ENCODE measurements around the gene HCAR3.
A peak's percentile ranks its signal among the peaks of the same experiment; 100 is the strongest.
"Not testable (repeated sequence)": the region's sequence is repeated elsewhere in the genome, so short reads cannot be mapped to it uniquely, and the experiment has no call there.

Gene HCAR3

DNA sequence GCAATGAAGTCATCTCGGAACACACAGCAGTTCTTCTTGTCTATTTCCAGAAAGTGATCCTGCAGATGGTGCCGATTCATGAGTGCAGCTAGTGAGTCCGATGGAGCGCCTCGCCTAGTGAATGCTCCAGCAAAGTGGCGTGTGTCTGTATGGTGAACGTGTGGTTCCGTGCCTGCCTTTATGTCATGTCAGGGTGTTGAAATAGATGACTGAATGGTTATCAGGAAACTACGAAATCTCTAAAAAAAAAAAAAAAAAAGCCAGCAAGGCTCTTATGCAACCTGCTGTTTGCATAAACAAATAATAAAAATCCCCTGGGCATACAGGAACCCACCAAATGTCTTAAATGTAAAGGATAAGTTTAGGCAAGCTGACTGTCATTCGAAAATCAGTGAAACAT, at the start of gene HCAR3:
TSS of gene HCAR3 (minus strand) at position 154 of the 400 bp plus-strand sequence. CDS start at position 80, 74 bp downstream.
- not testable (repeated sequence) for DNase-seq (ENCODE audit: low spot score)

DNA sequence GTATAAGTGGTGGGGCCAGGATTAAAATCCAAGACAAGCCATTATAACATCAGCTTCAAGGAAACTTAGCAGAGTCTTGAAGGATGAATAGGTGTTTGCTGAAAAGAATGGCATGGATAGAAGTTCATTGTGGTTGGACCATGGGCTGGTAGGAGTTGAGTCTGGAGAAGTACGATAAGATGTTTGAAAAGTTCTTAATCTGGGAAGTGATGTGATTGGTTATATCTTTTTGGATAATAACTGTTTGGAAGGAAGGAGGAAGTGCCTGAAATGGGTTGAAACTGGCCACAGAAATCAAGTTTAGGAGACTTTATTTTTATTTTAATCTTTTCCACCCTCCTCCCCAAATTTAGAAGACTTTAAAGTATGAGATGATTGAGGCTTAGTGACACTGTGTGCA, 41.0 kb upstream of the HCAR3 start:
- no peak for DNase-seq (ENCODE audit: low spot score)

DNA sequence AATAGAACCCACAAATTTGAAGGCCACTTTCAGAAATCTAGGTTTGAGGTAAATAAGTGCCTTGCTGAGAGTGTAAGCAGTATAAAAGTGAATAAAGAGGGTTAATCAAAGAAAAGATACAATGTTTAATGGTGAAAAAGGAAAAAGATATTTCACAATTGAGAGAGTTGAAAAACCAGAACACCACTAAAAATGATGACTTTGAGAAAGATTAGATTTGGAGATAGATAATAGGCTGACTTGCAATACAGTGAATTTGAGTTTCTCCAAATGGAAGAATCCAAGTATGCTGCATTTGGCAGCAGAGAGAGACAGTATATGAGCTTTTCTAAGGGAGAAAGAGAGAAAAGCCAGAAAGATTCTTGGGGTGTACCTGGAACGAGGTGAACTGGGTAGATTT, 38.2 kb upstream of the HCAR3 start:
- no peak for DNase-seq (ENCODE audit: low spot score)

DNA sequence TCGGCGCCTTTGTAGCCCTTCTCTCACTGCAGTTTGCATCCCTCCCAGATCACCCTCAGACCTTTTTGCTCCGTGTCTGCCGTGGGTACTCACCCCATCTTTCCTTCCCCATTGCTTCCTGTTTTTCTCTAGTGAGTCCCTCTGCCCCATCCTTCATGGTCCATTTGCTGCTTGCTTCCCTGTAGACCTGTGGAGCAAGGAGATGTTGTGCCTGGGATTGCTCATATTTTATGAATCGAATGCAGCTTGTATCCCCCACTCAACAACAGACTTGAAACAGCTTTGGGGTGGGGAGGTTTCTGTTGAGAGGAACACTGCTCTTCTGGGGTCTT, 36.7 kb upstream of the HCAR3 start:
- no peak for DNase-seq (ENCODE audit: low spot score)

DNA sequence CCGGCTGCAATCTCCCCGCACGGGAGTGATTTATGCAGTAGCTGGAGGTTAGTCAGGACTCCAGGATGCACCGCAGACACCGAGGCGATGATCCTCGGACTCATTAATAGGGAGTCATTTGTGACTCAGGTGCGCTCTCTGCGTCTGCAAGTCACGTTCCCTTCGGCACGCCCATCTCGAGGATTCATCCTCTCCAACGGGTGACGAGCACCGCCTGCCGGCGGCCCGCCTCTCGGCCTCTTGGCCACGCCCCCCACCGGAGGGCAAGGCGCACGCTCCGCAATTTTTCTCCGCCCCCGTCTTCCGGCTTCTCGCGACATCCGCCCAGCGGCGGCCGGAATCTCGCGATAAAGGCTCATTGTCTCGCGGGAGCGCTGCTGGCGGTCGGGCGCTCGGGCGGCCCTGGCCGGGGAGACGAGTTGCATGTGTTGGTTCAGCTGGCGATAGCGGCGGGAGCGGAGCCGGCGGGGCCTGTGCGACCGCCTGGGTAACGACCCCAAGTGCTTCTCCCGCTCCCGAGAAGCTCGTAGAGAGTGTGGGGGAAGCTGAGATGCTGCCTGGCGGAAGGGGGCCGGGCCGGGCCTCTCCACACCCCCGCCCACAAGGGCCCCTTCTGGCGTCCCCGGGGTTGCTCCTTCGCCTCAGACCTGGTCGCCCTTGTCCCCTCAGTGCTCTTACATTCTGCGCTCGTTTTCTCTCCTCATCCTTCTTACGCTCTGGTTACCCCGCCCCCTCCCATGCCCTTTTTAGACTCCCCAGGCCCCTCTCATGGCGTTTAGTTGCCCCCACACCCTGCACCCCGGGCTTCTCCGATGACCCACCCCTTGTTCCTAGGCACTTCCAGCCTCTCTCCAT, 36.1 kb upstream of the HCAR3 start, which contains the start of gene DENR:
TSS of gene DENR (plus strand) at position 361 of the 855 bp plus-strand sequence. CDS start 878 bp downstream, outside the sequence.
- DNase-seq (ENCODE audit: low spot score): peak; percentile 74

DNA sequence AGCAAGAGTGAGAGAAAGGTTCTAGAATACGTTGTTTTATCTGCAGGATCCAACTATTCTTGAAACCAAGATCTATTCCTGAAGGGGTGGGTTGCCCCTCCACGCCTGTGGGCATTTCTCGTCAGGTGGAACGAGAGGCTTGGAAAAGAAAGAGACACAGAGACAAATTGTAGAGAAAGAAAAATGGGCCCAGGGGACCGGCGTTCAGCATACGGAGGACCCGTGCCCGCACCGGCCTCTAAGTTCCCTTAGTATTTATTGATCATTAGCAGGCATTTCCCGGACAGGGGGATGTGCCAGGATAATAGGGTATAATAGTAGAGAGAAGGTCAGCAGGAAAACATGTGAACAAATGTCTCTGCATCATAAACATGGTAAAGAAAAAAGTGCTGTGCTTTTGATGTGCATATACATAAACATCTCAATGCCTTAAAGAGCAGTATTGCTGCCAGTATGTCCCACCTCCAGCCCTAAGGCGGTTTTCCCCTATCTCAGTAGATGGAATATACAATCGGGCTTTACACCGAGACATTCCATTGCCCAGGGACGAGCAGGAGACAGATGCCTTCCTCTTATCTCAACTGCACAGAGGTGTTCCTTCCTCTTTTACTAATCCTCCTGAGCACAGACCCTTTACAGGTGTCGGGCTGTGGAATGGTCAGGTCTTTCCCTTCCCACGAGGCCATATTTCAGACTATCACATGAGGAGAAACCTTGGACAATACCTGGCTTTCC, 34.3 kb upstream of the HCAR3 start:
- DNase-seq (ENCODE audit: low spot score): not testable (repeated sequence)

DNA sequence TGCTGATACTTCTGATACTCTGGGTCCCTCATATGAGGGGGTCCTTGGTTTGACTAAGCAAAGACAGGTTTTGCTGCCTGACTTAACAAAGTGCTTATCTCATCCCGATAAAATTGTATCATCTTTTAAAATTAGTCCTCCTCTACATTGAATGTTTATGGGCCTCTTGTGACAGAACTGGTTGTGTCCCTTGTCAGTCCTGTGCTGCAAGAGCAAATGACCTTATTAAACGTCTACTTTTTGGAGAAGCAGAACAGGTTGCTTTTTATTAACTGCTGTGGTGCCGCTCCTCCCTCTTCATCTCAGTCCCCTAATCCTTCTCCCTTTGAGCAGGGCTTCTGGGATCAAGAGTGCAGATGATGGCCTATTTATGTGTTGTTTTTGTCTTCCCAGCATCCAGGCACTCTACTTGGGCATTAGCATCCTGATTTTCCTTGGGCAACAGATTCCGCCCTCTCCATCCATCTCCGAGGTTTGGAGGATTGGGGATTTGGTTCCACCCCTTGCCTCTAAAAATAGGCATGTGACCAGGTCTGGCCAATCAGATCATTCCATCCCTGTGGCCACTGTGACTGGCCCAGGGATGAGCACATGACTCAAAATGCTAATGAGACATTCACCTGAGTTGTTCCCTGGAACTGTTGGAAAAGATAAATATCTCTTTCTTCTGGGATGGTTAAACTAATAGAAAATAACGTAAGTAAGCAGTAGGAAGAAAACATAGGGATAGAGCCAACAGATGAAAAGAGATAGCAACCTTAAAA, 33.1 kb upstream of the HCAR3 start:
- peak; percentile 47 for DNase-seq (ENCODE audit: low spot score)

DNA sequence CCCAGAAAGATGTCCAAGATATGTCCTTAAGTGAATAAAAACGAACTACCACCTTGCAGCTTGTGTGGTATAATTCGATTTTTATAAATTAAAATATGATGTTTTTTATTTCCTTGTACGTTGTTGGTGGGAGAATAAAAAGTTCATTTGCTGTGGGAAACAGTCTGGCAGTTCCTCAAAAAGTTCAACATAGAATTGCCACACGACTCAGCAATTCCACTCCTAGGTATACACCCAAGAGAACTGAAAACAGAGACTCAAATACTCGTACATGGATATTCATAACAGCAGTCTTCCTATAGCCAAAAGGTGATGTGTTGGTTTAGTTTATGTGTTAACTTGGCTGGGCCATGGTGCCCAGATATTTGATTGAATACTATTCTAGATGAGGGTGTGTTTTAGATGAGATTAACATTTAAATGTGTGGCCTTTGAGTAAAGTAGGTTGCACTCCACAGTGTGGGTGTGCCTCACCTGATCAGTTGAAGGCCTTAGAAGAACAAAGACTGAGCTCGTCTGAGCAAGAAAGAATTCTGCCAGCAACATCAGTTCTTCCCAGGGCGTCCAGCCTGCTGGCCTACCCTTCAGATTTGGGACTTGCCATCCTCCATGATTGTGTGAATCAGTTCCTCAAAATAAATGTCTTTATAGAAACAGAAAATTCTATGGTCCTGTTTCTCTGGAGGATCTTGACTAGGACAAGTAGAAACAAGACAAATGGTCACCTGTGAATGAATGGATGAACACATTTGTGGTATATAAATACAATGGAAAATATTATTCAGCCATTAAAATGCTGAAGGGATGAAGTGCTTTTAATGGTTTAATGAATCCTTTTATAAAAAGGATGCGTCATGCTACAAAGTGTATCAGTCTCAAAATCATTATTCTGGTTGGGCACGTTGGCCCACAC, 30.9 kb upstream of the HCAR3 start:
- no peak for DNase-seq (ENCODE audit: low spot score)

DNA sequence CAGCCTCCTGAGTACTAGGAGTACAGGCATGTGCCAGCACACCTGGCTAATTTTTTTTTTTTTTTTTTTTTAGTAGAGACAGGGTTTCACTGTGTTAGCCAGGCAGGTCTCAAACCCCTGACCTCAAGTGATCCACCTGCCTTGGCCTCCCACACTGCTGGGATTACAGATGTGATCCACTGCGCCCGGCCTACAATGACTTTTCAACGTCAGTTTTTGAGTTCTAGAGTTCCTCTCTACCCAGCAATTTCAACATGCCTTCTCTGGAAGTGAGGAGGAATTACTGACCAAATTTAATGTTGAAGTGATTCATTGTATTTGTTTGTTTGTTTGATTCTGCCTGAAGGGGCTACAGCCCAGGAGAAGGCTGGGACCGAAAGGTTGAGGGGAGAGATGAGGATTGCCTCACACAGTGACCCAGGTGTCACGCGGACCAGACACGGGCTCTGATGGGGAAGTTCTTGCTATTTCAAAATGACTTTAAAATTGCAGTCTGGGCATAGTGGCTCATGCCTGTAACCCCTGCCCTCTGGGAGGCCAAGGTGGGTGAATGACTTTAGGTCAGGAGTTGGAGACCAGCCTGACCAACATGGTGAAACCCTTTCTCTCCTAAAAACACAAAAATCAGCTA, 27.4 kb upstream of the HCAR3 start:
- no peak for DNase-seq (ENCODE audit: low spot score)

DNA sequence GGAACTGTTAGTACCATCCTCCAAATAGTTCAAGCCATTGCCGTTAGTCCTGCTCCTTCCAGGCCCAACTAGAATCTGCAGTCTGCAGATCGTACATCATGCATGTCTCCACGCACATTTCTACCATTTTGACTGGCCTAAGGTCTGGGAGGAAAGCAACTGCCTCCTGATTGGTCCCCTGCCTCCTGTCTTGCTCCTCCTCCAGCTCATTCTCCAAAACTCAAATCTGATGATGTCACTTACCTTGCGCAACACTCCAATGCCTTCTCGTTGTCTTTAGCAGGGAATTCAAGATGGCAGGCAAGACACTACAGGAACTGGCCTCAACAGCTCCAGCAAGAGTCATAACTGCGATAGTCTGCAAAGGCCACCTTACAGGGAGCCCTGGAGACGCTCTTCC, 23.7 kb upstream of the HCAR3 start:
- DNase-seq (ENCODE audit: low spot score): no peak

DNA sequence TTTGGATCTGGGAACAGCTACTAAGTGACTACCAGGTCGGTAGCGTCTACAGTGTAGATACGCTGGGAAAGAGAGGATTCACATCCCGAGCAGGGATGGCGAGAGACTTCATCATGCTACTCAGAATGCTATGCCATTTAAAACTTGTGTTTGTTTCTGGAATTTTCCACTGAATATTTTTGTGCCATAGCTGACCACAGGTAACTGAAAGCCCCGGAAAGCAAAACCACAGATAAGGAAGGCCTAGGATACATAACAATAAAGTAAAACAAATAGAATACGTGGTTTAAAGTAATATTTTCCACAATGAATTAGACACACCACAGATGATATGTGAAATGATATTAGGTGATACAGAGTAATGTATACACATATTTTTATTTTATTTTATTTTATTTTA, 22.0 kb upstream of the HCAR3 start:
- no peak for DNase-seq (ENCODE audit: low spot score)

DNA sequence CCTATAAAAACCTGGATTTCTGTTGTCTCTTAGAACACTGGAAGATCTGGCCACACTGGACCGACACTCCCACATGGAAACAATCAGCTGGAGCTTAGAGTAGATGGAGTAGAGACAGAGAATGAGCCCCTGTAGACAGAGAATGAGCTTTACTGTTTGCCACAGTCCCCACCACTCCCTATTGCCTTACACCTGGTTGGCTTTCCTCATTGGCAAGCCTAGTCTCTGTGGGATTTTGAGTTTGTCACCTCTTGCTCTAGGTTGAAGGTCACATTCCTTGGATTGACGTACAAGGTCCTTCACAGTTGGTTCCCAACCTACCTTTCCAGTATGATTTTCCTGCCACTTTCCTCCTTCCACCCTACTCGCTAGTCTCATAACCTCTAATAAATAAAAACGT, 16.0 kb upstream of the HCAR3 start:
- DNase-seq (ENCODE audit: low spot score): no peak

DNA sequence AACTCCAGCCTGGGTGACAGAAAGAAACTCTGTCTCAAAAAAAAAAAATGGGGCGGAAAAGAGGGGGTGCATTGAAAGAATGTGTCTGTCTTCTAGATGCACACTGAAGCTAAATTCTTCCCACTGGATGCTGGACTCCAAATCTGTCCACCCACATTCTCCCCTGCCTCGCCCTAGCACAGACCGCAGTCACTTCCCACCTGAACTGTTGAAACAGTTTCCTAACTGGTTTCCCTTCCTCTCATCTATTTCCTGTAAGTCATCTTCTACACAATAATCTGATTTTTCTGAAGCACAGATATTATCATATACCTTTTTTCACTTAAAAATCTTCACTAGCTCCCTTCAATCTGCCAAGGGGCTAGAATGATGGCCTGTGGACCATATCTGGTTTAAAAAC, 15.6 kb upstream of the HCAR3 start:
- DNase-seq (ENCODE audit: low spot score): no peak

DNA sequence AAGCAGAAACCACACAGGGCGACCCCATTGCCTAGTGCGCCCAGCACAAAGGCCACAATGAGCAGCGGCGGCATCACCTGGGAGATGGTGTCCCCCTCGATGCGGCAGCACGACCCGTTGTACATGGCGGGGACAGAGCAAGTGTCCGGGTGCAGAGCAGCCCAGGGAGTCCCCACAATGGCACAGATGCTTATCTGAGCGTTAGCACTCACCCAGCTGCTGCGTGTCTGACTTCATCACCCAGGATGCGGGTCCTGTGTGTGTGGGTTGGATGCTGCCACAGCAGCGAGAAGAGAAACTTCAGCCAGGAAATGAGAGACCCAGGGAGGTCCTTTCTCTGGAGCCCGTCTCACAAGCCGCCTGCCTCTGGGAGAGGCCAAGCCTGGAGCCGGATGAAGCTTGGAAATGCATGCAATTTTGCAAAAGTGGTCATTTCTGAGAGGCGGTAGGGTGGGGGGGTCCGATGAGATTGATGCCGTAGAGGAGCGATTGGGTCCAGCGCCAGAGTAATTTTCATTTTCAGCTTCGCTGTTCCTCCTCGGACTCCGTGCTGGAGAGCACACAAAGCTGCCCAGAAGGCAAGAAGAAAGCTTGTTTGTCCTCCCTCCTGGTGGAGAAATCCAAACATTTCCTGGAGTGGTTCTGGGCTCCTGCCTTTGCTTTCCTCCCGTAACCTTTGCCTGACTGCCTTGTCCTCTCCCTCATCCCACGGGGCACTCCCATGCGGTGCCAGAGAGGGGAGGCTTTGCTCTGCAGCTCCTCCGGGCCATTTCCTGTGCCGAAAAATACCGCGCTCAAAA, 13.8 kb upstream of the HCAR3 start, which contains the start of gene HCAR1:
TSS of gene HCAR1 (minus strand) at position 630 of the 800 bp plus-strand sequence. CDS start at position 125, 505 bp downstream.
- DNase-seq (ENCODE audit: low spot score): peak; percentile 40

DNA sequence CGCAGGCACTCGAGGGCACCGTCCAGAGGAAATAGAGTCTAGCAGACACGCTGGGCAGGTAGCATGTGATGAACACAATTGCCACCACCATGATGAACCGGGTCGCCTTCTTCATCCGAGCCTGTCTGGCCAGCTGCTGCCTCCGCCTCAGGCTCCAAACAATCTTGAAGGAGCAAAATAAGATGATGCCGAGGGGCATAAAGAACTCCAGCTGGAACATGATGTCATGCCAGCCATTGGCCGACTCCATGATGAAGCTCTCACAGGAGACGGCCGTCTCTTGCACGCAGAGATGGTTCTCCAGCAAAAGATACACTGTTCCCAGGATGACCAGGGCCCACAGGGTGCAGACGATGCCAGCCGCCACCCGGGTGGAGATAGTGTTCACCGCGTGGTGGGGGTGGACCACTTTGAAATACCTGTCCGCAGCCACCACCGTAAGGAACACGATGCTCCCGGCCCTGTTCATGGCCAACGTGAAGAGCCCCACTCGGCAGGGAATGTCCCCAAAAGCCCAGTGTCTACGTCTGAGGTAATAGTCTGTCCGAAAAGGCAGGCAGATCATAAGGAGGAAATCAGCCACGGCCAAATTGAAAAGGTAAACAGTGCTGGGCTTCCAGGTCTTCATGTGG, 13.1 kb upstream of the HCAR3 start:
- no peak for DNase-seq (ENCODE audit: low spot score)

DNA sequence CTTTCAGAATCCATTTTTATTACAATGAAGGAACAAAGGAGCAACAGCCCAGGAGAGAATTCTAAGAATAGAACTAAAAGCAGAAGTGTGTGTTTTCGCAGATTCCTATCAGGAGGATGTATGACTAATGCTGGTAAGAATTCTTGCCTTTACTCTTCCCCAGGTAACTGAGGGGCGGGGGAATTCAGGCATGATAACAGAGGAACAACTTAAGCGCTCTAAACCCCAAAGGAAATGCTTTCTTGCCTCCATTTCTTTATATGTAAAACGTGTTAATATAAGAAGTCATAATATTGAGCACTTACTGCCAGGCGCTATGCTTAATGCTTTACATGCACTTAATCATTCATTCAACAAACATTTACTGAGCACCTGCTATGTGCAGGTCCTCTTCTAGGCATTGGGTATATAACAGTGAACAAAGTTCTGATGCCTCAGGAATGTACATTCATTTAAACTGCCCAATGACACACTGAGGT, 9.5 kb upstream of the HCAR3 start:
- no peak for DNase-seq (ENCODE audit: low spot score)

DNA sequence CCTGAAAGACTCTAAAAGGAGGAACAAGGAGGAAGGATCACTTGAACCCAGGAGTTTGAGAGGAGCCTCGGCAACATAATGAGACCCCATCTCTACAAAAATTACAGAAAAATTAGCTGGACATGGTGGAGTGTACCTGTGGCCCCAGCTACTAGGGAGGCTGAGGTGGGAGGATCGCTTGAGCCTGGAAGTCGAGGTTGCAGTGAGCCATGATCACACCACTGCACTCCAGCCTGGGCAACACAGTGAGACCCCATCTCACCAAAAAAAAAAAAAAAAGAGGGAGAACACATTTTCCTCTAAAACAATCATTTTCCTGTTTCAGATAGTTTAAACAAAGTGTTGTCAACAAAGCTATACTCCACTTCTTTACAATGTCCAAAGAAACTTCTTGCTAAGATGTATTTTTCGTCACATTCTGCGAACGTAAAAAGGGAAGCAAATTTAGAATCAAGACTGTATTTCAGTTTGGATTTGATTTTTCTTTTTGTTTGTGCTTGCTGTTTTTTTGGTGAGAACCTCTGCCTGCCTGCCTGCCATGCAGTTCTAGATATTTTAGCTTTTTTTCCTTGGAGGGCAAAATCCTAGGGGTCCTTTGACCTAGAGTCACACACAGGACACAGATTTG, 9.0 kb upstream of the HCAR3 start:
- no peak for DNase-seq (ENCODE audit: low spot score)

DNA sequence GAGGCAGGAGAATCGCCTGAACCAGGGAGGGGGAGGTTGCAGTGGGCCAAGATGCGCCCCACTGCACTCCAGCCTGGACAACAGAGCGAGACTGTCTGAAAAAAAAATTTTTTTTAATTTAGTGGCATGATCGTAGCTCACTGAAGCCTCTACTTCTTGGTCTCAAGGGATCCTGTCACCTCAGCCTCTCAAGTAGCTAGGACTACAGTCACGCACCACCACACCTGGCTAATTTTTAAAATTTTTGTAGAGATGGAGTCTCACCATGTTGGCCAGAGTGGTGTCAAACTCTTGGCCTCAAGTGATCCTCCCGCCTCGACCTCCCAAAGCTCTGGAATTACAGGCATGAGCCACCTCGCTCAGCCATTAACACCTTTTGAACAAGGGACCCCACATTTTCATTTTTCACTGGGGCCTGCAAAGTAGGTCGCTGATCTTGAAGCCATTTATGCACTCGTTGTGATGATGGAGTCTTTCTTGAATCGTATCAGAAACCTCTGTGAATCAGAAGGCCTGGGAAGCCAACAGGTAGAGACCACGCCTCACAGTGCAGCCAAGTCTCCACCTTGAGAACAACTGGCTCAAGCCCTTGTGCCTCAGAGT, 8.1 kb upstream of the HCAR3 start:
- DNase-seq (ENCODE audit: low spot score): no peak

DNA sequence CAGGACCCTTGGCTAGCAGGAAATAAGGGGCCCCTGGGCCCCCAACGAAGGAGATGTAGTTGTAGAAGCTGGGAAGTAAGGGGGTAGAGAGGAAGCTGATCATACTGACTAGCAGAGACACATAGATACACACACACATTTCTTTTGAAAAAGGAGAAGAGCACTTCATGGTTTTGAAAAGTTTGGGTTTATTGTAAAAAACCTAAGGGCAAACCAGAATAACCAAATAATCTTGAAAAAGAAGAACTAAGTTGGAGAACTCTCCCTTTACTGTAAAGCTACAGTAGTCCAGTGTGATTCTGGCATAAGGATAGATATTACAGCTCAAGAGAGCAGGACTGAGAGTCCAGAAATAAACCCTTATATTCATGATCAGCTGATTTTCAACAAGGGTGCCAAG, 5.8 kb upstream of the HCAR3 start:
- no peak for DNase-seq (ENCODE audit: low spot score)

All from HuH-7.5 (cell line).